Peyer's patch (tissue), 4 donors: ENCODE data around the gene SNX21.

Experiments
- POLR2A ChIP-seq, 2 donors: fragments of 450-650 bp; IDR thresholded peaks; one replicate each; pipeline ENCODE4 v1.5.1; 2017; ENCODE audit warnings: antibody characterized with exemption in 2 of 2, mild to moderate bottlenecking in 2 of 2, moderate library complexity in 2 of 2
- TF ChIP-seq, protein P1 (sequence below), 6 experiments: fragments of 450-650 bp in 4 of 6; fragments of 200-600 bp in 2 of 6; sonication (generic) in 1 of 6; IDR thresholded peaks; one replicate each; pipeline ENCODE4 v1.5.1; 2017 to 2019; ENCODE audit warnings: antibody characterized with exemption in 6 of 6, mild to moderate bottlenecking in 3 of 6, moderate library complexity in 1 of 6

GRCh38 chr20:45834797-45835161, 1.2 kb downstream of the SNX21 start:
- TF ChIP-seq, protein P1, sequence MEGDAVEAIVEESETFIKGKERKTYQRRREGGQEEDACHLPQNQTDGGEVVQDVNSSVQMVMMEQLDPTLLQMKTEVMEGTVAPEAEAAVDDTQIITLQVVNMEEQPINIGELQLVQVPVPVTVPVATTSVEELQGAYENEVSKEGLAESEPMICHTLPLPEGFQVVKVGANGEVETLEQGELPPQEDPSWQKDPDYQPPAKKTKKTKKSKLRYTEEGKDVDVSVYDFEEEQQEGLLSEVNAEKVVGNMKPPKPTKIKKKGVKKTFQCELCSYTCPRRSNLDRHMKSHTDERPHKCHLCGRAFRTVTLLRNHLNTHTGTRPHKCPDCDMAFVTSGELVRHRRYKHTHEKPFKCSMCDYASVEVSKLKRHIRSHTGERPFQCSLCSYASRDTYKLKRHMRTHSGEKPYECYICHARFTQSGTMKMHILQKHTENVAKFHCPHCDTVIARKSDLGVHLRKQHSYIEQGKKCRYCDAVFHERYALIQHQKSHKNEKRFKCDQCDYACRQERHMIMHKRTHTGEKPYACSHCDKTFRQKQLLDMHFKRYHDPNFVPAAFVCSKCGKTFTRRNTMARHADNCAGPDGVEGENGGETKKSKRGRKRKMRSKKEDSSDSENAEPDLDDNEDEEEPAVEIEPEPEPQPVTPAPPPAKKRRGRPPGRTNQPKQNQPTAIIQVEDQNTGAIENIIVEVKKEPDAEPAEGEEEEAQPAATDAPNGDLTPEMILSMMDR (IDR thresholded peaks at IDR 0.05): no peak
- TF ChIP-seq POLR2A (IDR thresholded peaks at IDR 0.05): no peak
